Measurements from ENCODE around the gene PDE9A. TPM values are rescaled to one million over a fixed set of nuclear protein-coding genes. Genes with fewer than 3 reads are reported as not detected.
"Not testable (repeated sequence)": the region's sequence is repeated elsewhere in the genome, so short reads cannot be mapped to it uniquely, and the experiment has no call there.

Gene PDE9A
- total and polyA plus RNA-seq, 2 donors (not counting 3 experiments of a cell fraction or from before 2014, with no cell fraction given) = 0.28 to 2.2 TPM

GRCh38 chr21:42715427-42715826, 62.0 kb downstream of the PDE9A start:
- intact Hi-C loops (cut with micrococcal nuclease); H3K4me1 ChIP-seq (ENCODE audit: control insufficient read depth, extremely low read depth, insufficient read depth, low read length); H3K9ac ChIP-seq (replicated peaks; ENCODE audit: extremely low read depth, insufficient read depth, low read length); H3K79me2 ChIP-seq (ENCODE audit: control insufficient read depth, insufficient read depth, low read length); BruUV-seq (replicated peaks); H3K4me2 ChIP-seq (ENCODE audit: insufficient read depth, low read length); H3K27me3 ChIP-seq (ENCODE audit: control insufficient read depth in 2 of 2, insufficient read depth in 2 of 2, low read length in 2 of 2); H2AFZ ChIP-seq (ENCODE audit: low read depth, low read length); H3K9me1 ChIP-seq (replicated peaks; ENCODE audit: control insufficient read depth, extremely low read depth, insufficient read depth, low read length); dilution Hi-C loops (cut with MboI; ENCODE audit: extremely low pct_ligation_motif_present, low sequenced_read_pairs); H3K36me3 ChIP-seq (ENCODE audit: control insufficient read depth in 2 of 2, extremely low read depth in 1 of 2, insufficient read depth in 2 of 2, low read length in 2 of 2); H4K20me1 ChIP-seq (replicated peaks; ENCODE audit: control insufficient read depth, extremely low read depth, insufficient read depth, low read length); H3K4me3 ChIP-seq (replicated peaks in 1 of 3; ENCODE audit: insufficient read depth in 1 of 3, low read depth in 1 of 3, low read length in 3 of 3); H3K27ac ChIP-seq (ENCODE audit: insufficient read depth, low read depth, low read length); DNase-seq (ENCODE audit: low read depth, low spot score); FAIRE-seq; H3K9me3 ChIP-seq (replicated peaks; ENCODE audit: control insufficient read depth, insufficient read depth, low read length); POLR2A ChIA-PET: not testable (repeated sequence)
- CTCF ChIA-PET = interaction anchor here (1.0 kb wide), 1 partner anchor 20 kb away, joined by 3 read pairs; no protein-coding TSS in a partner anchor

- H3K9me3 ChIP-seq (replicated peaks; ENCODE audit: control insufficient read depth, insufficient read depth, low read length) = no peaks in the 10 kb centered on the region
- H3K9ac ChIP-seq (replicated peaks; ENCODE audit: extremely low read depth, insufficient read depth, low read length) = no peak overlapping the region
- H3K27me3 ChIP-seq (ENCODE audit: control insufficient read depth in 2 of 2, insufficient read depth in 2 of 2, low read length in 2 of 2) = peaks cover 0 to 3% of the 10 kb centered on the region in 2 experiments
- H3K4me1 ChIP-seq (ENCODE audit: control insufficient read depth, extremely low read depth, insufficient read depth, low read length) = no peaks in the 10 kb centered on the region
- H3K9me1 ChIP-seq (replicated peaks; ENCODE audit: control insufficient read depth, extremely low read depth, insufficient read depth, low read length) = no peaks in the 10 kb centered on the region
- no peak overlapping the region for H3K4me2 ChIP-seq (ENCODE audit: insufficient read depth, low read length)
- no TSS peak for BruUV-seq (replicated peaks)
- intact Hi-C loops (cut with micrococcal nuclease) (no loop called here), dilution Hi-C loops (cut with MboI; ENCODE audit: extremely low pct_ligation_motif_present, low sequenced_read_pairs) (no loop called here)
- no peaks in the 10 kb centered on the region for H4K20me1 ChIP-seq (replicated peaks; ENCODE audit: control insufficient read depth, extremely low read depth, insufficient read depth, low read length)
- ChIA-PET CTCF (interaction anchor here (0.6 kb wide), 1 partner anchor 258 kb away, joined by 3 read pairs; the partner anchor contains the start of gene PKNOX1), POLR2A (no interaction called here)
- no peak overlapping the region for H2AFZ ChIP-seq (ENCODE audit: low read depth, low read length)
- DNase-seq (ENCODE audit: low read depth, low spot score) (no peak), FAIRE-seq (no peak)
- H3K27ac ChIP-seq (ENCODE audit: insufficient read depth, low read depth, low read length) = no peak overlapping the region
- TF ChIP-seq GATA2 (IDR thresholded peaks at IDR 0.05; ENCODE audit: insufficient read depth, insufficient read length, low read depth, low read length) = no peak
- no peak for TF ChIP-seq JUN (IDR thresholded peaks at IDR 0.05; ENCODE audit: borderline replicate concordance, insufficient read depth, insufficient read length, low read depth)
- TF ChIP-seq POLR2AphosphoS5 (IDR thresholded peaks at IDR 0.05; ENCODE audit: insufficient read depth, low read depth, low read length) = no peak
- no peak for TF ChIP-seq MAX (IDR thresholded peaks at IDR 0.05; ENCODE audit: insufficient read depth, insufficient read length)
- no peak for TF ChIP-seq FOS (IDR thresholded peaks at IDR 0.05; ENCODE audit: borderline replicate concordance, insufficient read depth, low read length)
- TF ChIP-seq MYC (IDR thresholded peaks at IDR 0.05; ENCODE audit: low read depth, low read length) = no peak
- no peak for TF ChIP-seq CTCF (IDR thresholded peaks at IDR 0.05; ENCODE audit: extremely low read depth in 1 of 2, insufficient read depth in 1 of 2, low read depth in 1 of 2, low read length in 2 of 2)
- no peaks in the 10 kb centered on the region for H3K79me2 ChIP-seq (ENCODE audit: control insufficient read depth, insufficient read depth, low read length)
- no peaks in the 10 kb centered on the region for H3K36me3 ChIP-seq (ENCODE audit: control insufficient read depth in 2 of 2, extremely low read depth in 1 of 2, insufficient read depth in 2 of 2, low read length in 2 of 2)
- H3K4me3 ChIP-seq (replicated peaks in 1 of 3; ENCODE audit: insufficient read depth in 1 of 3, low read depth in 1 of 3, low read length in 3 of 3) = no peak overlapping the region
These were observed 62.7 kb downstream of the PDE9A start for GRCh38 chr21:42716074-42716473.

- DNase-seq (ENCODE audit: low read depth, low spot score); H3K27ac ChIP-seq (ENCODE audit: insufficient read depth, low read depth, low read length); H3K9me3 ChIP-seq (replicated peaks; ENCODE audit: control insufficient read depth, insufficient read depth, low read length); H3K27me3 ChIP-seq (ENCODE audit: control insufficient read depth in 2 of 2, insufficient read depth in 2 of 2, low read length in 2 of 2); POLR2A ChIA-PET; H2AFZ ChIP-seq (ENCODE audit: low read depth, low read length); BruUV-seq (replicated peaks); H3K4me3 ChIP-seq (replicated peaks in 1 of 3; ENCODE audit: insufficient read depth in 1 of 3, low read depth in 1 of 3, low read length in 3 of 3); FAIRE-seq; H3K9ac ChIP-seq (replicated peaks; ENCODE audit: extremely low read depth, insufficient read depth, low read length); dilution Hi-C loops (cut with MboI; ENCODE audit: extremely low pct_ligation_motif_present, low sequenced_read_pairs); H3K36me3 ChIP-seq (ENCODE audit: control insufficient read depth in 2 of 2, extremely low read depth in 1 of 2, insufficient read depth in 2 of 2, low read length in 2 of 2); H3K4me2 ChIP-seq (ENCODE audit: insufficient read depth, low read length); H3K79me2 ChIP-seq (ENCODE audit: control insufficient read depth, insufficient read depth, low read length); H3K9me1 ChIP-seq (replicated peaks; ENCODE audit: control insufficient read depth, extremely low read depth, insufficient read depth, low read length); CTCF ChIA-PET; H4K20me1 ChIP-seq (replicated peaks; ENCODE audit: control insufficient read depth, extremely low read depth, insufficient read depth, low read length): not testable (repeated sequence)
- intact Hi-C loops (cut with micrococcal nuclease) = loop anchor here (10.0 kb wide), 1 partner anchor 94 kb away; no protein-coding TSS in a partner anchor
- peaks cover 24% of the 10 kb centered on the region for H3K4me1 ChIP-seq (ENCODE audit: control insufficient read depth, extremely low read depth, insufficient read depth, low read length)
These were observed 67.1 kb downstream of the PDE9A start for GRCh38 chr21:42720484-42720883.
